Islet precursor cell (in vitro differentiated cells): ENCODE measurements around the gene R3HDM4.
"Not testable (repeated sequence)": the region's sequence is repeated elsewhere in the genome, so short reads cannot be mapped to it uniquely, and the experiment has no call there.

ENCODE experiments used
- DNase-seq: peaks from one replicate; pipeline ENCODE4 v3.0.0-alpha.2; 2018

R3HDM4 gene

DNA sequence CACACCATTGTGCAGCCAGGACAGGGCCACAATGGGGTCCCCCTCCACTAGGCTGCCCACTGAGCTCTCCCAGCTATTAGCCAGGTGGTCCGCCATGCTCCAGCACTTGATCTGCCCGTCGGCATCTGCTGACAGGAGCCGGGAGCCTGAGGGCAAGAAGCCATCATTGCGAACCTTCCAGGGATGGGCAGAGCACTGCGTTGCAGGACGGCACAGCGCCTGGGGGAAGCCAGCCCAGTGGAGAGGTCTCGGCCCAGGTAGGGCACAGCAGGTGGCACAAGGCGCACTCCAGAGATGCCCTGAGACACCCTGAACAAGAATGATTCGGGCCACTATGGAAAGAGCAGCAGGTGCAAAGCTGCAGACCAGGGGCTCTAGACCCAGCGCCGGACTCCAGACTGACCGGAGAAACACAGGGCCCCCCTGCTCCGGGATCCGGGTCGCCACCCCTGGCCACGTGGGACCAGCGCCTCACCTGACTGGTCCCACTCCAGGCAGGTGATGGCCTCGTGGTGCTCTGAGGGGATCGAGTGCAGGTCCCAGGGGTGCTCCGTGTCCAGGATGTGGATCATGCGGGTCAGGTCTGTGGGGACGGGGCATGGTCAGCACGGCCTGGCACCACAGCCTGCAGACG lies 23.2 kb downstream of the R3HDM4 start:
- DNase-seq: no peak

DNA sequence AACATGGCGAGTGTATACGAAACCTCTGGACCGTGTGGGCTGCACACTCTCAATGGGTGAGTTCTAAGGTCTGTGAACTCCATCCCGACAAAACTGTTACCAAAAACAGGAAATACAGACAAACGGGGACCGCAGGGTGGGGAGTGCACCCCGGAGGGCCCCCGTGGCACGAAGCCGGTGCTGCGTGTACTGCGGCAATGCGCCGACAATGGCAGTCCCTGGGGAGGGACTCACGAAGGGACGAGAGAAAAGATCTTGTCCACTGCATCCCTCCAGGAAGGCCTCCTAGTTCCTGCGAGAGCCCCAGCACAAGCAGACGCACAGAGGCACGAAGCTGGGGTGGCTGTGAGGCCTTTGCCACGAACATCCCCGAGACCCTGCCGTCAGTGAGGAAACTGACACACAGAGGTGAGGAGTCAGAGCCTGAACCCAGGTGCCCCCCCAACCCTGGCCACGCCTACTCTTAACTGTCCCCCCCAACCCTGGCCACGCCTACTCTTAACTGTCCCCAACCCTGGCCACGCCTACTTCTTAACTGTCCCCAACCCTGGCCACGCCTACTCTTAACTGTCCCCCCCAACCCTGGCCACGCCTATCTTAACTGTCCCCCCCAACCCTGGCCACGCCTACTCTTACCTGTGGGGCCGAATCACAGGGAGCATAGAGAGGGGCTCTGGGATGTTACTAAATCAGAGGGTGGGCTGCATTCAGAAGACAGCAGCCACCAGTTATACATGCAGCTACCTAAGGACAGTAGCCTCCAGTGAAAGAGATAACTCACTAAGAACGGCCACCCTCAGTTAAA lies 24.2 kb downstream of the R3HDM4 start:
- DNase-seq: no peak

DNA sequence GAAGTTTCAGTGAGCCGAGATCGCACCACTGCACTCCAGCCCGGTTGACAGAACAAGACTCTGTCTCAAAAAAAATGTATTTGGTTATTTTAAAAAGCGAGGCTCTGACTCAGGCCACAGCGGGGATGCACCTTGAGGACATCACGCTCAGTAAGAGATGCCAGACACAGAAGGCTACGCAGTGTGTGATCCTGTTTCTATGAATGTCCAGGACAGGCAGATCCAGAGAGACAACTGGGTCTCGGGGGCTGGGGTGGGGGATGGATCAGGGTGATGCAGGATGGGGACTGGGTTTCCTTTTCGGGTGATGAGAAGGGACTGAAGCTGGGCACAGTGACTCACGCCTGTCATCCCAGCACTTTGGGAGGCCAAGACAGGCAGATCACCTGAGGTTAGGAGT lies 25.4 kb downstream of the R3HDM4 start:
- no peak for DNase-seq

DNA sequence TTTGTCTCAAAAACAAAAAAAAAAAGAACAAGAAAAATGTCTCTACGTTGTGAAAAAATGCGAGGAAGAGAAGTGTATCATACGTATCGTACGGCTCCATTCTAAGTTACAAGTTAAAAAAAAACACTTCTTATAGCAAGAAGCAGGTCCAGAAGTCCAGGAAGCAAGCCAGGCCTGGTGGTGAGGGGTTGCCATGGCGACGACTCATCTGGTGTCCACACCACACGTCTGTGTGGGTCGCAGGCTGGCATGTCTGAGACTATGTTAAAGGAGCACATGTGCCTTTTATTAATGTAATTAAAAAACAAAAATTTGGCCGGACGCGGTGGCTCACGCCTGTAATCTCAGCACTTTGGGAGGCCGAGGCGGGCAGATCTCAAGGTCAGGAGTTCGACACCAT lies 25.9 kb downstream of the R3HDM4 start:
- peak; percentile 75 for DNase-seq

DNA sequence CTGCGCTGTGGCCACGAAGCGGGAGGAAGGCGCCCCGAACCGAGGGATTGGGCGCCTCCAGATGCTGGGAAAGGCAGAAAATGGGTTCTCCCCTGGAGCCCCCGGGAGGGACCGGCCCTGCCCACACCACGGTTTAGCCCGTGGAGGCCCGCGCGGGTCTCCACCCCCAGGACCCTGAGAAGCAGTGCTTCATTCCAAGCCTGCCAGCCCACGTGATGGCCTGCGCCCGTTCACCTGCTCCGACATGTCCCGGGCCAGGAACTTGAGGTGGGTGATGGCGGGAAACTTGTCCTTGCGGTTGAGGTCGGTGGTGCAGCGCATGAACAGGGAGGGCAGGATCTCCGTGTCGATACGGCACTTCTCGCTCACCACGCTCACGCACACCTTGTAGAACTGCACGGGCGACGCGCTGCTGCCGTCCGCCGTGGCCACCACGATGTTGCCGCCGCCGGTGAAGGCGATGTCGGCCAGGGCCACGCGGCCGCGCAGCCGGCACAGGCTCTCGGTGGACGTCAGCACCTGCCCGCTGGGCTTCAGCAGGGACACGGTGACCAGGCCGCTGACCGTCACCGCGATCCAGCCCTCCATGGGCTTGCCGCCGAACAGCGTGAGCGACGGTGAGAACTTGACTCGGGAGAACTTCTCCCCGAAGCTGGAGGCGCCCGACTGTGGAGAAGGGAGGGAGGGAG lies 27.3 kb downstream of the R3HDM4 start:
- DNase-seq: no peak

DNA sequence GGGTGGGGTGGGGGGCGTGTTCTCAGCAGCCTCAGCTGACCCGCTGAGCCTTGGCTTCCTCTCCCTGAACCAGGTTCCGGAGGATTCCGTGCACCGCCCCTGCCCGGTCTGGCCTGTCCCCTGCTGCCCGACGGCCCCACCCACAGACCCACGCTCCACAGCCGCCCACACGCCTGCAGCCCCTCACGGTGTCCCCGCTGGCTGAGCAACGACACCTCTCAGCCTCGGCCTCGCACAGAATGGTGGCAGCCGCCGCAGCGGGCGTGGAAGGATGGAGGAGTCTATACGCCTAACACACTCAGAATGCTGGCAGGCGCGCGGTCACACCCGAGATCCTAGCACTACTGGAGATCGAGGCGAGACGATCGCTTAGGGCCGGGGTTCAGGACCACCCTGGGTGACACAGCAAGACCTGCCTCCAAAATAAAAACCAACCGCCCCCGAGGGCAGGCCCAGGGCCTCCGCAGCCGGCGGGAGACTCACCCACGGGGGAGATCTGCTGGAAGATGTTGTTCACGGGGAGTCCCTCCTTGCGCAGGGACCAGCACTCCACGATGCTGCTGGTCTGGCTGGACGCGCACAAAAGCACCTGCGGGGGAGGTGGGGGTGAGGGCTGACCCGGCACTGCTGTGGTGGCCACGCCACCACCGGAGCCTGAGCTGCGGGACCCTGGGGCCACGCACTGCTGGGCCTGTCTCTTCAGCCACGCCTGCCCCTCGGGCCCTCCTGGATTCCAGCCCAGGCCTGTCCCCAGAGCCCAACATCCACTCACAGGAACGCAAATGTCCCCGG lies 28.4 kb downstream of the R3HDM4 start:
- DNase-seq: no peak

DNA sequence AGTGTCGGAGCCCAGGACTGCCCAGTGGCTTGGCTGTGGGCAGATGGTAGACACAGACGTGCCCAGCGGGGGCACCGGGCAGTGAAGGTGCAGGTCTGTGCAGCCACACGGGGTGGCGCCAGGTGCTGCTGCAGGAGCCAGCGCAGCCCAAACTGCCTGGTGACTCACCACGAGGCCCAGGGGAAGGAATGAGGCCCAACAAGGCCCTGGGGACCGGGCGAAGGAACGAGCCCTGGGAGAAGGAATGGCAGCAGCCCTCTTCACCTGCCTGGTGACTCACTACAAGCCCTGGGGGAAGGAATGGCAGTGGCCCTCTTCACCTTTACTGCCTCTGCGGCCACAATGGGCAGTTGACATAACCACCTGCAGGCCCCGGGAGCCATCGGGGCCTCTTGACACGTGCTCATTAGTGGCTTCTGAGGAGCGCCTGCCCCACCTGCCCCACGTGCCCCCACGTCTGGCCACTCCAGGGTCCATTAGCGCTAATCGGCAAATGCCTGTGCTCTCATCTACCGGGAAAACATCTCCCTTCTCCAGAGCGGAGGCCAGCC lies 29.3 kb downstream of the R3HDM4 start:
- peak; percentile 99 for DNase-seq

DNA sequence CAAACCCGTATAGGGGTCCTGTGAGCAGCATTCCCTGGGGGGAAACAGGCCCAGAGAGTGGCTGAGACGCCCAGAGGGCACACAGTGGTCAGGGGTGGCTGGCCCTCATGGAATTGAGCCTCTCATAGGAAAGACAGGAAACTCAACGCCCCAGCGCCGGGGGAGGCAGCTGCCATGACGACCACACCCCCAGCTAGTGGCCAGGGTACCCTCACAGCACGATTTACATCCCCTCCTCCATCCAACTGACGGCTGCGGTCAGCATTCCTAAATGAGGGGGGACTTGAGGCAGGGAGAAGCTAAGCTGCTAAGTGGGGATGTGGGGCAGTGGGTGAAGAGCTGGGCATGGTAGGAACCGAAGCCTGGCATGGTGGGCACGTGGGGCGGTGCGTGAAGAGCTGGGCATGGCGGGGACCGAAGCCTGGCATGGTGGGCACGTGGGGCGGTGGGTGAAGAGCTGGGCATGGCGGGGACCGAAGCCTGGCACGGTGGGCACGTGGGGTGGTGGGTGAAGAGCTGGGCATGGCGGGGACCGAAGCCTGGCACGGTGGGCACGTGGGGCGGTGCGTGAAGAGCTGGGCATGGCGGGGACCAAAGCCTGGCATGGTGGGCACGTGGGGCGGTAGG lies 30.0 kb downstream of the R3HDM4 start:
- no peak for DNase-seq

DNA sequence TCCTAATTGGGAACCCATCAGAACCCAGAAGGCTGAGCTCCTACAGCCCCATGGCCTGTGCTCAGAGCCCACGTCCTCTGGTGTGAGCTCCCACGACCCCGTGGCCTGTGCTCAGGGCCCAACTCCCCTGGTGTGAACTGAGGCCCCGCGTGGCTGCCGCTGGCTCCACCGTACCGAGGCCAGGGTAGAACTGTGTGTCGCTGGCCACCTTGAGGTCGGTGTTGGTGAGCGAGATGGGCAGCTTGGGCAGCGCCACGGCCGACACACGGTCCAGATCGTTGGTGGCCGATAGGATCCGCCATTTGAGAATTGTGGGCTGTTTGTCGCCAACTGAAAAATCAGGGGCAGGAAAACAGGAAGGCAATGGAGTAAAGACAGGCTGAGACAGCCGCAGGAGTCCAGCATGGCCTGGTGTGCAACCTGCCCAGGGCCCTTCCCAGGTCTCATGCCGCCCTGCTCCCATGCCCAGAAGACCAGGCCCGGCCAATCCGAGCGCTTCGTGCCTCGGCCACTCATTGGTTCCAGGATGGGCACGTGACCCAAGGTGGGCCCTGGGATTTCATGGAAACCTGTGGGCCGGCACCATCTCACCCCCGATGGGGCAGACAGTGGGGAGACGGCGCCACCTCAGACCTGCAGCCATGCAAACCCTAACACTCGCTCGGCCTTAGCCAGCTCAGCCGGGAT lies 31.5 kb downstream of the R3HDM4 start:
- DNase-seq: no peak

DNA sequence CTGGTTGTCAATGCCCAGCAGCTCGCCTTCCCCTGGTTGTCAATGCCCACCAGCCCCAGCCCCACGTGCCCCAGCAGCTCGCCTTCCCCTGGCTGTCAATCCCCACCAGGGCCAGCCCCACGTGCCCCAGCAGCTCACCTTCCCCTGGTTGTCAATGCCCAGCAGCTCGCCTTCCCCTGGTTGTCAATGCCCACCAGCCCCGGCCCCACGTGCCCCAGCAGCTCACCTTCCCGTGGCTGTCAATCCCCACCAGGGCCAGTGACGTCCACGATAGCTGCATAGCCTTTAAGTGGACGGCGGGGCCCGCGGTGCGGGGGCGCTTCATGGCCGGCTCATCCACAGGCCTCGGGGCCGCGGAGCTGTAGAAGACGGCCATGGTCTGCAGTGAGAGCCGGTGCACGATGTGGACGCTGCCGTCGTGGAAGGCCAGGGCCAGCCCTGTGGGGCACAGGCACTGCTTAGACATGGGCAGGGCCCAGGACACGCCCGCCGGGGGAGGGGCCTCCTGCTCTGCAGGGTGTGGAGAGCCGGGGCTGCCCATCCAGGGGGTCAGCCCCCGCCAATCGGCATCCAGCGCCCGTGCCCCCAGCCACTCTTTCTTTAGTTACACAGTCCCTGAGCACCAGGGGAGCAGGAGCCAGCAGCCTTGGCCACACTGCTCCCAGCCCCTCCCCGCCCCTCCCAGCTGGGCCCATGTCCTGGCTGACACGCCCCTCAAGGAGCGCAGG lies 33.1 kb downstream of the R3HDM4 start:
- DNase-seq: no peak

DNA sequence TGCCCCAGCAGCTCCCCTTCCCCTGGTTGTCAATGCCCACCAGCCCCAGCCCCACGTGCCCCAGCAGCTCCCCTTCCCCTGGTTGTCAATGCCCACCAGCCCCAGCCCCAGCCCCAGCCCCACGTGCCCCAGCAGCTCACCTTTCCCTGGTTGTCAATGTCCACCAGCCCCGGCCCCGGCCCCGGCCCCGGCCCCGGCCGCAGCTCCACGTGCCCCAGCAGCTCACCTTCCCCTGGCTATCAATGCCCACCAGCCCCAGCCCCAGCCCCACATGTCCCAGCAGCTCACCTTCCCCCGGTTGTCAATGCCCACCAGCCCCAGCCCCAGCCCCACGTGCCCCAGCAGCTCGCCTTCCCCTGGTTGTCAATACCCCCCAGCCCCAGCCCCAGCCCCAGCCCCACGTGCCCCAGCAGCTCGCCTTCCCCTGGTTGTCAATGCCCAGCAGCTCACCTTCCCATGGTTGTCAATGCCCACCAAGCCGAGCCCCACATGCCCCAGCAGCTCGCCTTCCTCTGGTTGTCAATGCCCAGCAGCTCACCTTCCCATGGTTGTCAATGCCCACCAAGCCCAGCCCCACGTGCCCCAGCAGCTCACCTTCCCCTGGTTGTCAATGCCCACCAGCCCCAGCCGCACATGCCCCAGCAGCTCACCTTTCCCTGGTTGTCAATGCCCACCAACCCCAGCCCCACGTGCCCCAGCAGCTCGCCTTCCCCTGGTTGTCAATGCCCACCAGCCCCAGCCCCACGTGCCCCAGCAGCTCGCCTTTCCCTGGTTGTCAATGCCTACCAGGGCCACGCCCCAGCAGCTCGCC lies 34.1 kb downstream of the R3HDM4 start:
- not testable (repeated sequence) for DNase-seq

DNA sequence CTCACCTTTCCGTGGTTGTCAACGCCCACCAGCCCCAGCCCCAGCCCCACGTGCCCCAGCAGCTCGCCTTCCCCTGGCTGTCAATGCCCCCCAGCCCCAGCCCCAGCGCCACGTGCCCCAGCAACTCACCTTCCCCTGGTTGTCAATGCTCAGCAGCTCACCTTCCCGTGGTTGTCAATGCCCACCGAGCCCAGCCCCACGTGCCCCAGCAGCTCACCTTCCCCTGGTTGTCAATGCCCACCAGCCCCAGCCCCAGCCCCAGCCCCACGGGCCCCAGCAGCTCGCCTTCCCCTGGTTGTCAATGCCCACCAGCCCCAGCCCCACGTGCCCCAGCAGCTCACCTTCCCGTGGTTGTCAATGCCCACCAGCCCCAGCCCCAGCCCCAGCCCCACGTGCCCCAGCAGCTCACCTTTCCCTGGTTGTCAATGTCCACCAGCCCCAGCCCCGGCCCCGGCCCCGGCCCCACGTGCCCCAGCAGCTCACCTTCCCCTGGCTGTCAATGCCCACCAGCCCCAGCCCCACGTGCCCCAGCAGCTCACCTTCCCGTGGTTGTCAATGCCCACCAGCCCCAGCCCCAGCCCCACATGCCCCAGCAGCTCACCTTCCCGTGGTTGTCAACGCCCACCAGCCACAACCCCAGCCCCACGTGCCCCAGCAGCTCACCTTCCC lies 34.9 kb downstream of the R3HDM4 start:
- DNase-seq: not testable (repeated sequence)

DNA sequence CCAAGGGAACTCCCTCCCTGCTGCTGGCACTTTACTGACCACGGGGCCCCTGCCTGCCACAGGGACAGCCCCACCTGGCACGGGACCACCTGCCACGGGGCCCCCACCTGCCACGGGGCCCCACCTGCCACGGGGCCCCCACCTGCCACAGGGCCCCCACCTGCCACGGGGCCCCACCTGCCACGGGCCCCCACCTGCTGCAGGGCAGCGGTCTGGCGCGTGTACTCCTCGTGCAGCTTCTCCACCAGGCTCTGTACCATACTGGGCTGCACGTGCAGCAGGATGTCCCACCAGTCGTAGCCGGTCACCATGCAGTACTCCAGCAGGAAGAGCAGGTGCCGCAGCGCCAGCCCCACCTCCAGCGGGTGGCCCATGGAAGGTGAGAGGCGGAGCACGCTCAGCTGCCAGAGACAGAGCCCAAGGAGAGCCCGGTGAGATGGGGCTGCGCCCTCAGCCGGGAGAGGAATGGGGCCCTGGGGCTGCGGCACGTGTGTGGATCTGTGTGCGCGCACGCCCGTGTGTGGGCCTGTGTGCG lies 36.2 kb downstream of the R3HDM4 start:
- no peak for DNase-seq

DNA sequence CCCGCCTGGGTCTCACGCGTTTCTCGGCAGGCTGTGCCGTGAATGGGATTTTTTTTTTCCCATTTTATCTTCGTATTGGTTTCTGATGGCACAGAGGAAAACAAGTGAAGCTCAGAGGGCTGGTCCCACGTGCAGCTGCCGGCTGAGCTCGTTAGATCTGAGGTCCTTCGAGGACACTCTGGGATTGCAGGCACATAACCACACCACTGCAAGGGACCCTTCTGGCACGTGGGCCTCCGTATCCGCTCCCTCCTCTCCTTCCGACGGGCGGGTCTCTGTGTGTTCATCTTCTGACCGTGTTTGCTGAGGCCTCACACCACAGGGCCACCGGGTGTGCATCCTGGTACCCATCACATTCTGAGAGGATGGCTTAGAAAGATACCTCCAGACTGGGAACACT lies 36.9 kb downstream of the R3HDM4 start:
- DNase-seq: no peak

DNA sequence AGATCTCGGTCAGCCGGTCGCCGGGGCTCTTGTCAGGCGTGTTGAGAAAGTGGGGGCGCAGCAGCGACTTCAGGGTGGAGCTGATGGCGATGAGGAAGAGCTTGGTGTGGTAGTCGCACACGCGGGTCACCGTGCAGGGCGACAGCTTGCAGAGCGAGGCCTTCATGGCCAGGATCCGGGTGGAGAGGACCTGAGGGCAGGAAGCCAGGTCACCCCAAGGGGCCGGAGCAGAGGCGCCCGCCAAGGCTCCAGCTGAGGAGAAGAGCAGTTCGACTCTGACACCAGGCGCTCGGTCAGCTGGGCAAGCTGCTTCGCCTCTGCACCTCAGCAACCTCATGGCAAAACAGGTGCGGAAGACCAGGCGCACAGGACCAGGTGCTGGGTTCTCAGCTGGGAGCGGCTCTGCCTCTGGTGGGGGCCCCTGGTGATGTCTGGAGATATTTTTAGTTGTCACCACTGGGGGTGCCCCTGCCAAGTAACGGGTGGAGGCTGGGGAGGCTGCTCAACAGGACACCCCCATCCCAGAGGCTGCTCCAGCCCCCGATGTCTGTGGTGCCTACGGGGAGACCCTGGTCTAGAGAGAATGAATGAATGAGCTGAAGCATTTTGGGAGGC lies 37.6 kb downstream of the R3HDM4 start:
- DNase-seq: no peak

DNA sequence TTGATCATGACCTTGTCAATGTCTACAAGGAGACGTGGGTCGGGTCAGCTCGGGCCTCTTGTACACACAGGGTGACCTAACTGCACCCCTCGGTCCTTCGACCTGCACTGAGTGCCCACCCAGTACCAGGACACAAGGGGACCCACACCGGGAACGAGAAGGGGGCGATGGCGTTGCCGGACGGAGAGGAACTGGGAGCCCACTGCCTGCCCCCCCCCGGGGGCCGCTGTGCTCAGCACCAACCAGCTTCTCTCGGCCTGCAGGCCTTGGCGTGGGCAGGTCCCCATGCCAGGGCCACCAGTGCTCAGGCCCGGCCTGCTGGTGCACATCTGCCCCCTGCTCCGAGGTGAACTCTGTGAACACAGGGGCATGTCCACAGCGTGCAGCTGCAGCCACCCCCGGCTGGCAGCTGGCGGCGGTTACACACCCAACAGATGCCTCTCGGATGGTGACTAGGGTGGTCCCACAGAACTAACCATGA lies 39.4 kb downstream of the R3HDM4 start:
- no peak for DNase-seq

DNA sequence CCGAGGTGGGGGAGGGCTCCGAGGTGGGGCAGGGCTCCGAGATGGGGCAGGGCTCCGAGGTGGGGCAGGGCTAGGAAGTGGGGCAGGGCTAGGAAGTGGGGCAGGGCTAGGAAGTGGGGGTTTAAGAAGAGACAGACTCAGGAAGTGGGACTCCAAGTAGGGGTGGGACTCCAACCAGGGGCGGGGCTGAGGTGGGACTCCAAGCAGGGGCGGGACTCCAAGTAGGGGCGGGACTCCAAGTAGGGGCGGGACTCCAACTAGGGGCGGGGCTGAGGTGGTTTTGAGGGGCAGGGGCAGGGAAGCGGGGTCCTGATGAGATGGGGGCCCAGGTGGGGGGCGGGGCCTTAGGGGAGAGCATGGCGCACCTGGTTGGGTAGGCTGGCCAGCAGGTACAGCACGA lies 39.9 kb downstream of the R3HDM4 start:
- no peak for DNase-seq

DNA sequence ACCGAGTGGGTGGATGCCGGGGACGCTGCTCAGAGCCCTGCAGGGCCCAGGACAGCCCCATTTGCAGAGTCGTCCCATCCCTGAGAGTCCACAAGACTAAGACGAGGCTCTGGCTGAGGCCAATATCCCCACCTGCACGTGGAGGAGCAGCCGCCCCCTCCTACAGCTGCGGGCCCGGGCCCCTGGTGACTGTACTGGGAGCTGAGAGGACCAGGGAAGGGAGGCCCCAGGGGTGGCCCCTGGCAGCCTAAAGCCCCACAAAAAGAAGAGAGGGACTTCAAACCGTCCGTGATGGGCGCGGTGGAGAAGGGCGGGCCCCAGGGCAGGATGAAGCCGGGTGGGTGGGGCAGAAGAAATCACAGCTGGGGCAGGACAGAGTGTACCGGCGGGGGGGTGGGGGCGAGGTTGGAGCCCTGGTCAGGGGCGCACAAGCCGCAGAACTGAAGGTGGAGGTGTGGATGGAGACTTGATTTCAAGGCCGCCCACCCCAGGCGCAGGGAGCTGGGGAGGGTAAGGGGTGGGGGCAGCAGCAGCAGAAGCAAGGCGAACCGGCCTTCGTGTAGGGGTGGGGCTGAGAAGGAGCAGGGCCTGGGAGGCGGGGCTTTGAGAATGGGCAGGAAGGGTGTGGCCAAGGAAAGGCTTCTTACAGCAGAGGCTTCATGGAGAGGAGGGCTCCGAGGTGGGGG lies 40.6 kb downstream of the R3HDM4 start:
- DNase-seq: peak; percentile 86
